NCI-H1092 treated with DMSO at 0.1 percent for 48 hours (cell line): ENCODE results near the gene FHIT.
"Not testable (repeated sequence)": the region's sequence is repeated elsewhere in the genome, so short reads cannot be mapped to it uniquely, and the experiment has no call there.

Experiments
- DNase-seq: peaks from one replicate; lab custom pipeline; 2025; lab: John Stamatoyannopoulos, UW

Gene FHIT

GRCh38 chr3:60703956-60704736 lies 547.1 kb downstream of the FHIT start:
- DNase-seq = no peak

DNA sequence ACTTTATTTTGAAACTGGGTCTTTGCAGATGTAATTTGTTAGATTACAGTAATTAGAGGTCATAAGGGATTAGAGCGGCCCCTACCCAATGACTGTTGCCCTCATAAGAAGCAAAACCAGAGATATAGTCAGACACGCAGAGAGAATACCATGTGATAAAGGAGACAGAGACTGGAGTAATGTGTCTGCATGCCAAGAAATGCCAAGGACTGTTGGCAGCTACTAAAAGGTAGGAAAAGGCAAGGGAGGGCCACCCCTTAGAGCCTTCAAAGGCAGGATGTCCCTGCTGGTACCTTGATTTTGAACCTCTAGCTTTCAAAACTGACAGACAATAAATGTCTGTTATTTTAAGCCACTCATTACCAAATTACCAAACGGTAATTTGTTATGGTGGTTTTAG lies 548.2 kb downstream of the FHIT start:
- no peak for DNase-seq

- DNase-seq = peak; percentile 7
These were observed 553.1 kb downstream of the FHIT start for GRCh38 chr3:60698117-60698516.

DNA sequence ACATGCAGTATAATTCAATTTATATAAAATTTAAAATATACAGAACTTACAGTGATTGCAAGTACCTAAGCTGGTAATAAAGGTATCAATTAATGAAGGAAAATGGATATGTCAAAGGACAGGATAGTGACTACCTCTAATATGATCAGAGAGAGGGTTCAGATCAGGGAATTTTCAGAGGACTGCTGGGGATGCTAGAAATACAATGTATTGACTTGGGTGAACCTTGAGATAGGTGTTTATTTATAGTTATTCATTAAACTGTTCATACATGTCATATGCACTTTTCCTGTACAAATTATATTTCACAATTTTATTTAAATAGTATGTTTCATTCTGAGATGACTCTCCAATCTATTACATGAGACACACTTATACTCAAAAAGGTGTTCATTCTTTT lies 554.1 kb downstream of the FHIT start:
- no peak for DNase-seq

- peak; percentile 21 for DNase-seq
These were observed 554.7 kb downstream of the FHIT start for GRCh38 chr3:60696428-60697125.

- DNase-seq = no peak
These were observed 575.8 kb downstream of the FHIT start for GRCh38 chr3:60675424-60675823.

- DNase-seq = no peak
These were observed 576.4 kb downstream of the FHIT start for GRCh38 chr3:60674870-60675269.

DNA sequence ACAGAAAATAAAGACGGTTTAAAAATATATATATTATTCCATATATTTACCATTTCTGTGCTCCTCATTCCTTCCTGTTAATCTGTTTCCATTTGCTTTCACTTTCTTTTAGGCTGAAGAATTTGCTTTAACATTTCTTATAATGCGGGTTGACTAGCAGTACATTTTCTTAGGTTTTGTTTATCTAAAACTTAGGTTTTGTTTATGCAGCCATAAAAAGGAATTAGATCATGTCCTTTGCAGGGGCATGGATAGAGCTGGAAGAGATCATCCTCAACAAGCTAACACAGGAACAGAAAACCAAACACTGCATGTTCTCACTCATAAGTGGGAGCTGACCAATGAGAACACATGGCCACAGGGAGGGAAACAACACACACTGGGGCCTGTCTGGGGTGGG lies 578.1 kb downstream of the FHIT start:
- DNase-seq = no peak

DNA sequence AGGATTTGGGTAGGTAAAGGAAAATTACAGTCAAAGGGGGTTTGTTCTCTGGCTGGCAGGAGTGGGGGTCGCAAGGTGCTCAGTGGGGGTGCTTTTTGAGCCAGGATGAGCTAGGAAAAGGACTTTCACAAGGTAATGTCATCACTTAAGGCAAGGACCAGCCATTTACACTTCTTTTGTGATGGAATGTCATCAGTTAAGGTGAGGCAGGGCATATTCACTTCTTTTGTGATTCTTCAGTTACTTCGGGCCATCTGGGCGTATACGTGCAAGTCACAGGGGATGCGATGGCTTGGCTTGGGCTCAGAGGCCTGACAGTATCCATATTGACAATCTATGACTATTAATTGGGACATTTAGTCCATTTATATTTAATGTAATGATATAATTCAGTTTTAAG lies 578.9 kb downstream of the FHIT start:
- not testable (repeated sequence) for DNase-seq

- no peak for DNase-seq
These were observed 581.6 kb downstream of the FHIT start for GRCh38 chr3:60669636-60670035.

DNA sequence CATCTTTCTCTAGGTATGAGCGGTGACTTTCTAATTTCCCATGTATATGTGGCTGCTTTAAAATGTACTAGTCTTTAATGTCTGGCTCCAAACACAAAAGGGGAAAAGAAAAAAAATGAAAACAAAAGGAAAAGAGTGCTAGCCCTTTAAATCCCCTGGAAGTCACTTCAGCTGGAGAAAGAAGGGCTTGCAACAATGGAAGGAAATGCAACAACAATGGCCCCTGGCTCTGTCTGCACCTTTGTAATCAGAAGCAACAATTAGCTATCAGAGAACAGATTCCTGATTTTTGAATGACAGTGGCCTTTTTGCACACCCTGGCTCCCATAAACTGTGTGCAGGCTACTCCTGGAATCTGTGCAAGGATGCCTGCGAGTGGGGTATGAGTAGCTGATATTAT lies 591.2 kb downstream of the FHIT start:
- DNase-seq = no peak

- DNase-seq = no peak
These were observed 592.2 kb downstream of the FHIT start for GRCh38 chr3:60659098-60659497.

DNA sequence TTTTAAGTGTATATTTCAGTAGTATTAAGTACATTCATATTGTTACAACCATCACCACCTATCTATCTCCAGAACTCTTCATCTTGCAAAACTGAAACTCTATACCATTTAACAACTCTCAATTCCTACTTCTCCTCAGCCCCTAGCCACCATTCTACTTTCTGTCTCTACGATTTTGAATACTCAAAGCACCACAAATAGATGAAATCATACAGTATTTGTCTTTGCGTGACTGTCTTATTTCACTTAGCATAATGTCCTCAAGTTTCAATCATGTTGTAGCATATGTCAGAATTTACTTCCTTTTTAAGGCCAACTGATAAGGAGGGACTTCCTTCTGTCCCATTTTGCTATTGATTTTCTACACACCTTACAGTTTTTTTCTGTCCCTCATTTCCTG lies 593.3 kb downstream of the FHIT start:
- no peak for DNase-seq

- DNase-seq = no peak
These were observed 598.4 kb downstream of the FHIT start for GRCh38 chr3:60652829-60653228.

GRCh38 chr3:60651799-60652198 lies 599.5 kb downstream of the FHIT start:
- no peak for DNase-seq

GRCh38 chr3:60650171-60650570 lies 601.1 kb downstream of the FHIT start:
- no peak for DNase-seq

DNA sequence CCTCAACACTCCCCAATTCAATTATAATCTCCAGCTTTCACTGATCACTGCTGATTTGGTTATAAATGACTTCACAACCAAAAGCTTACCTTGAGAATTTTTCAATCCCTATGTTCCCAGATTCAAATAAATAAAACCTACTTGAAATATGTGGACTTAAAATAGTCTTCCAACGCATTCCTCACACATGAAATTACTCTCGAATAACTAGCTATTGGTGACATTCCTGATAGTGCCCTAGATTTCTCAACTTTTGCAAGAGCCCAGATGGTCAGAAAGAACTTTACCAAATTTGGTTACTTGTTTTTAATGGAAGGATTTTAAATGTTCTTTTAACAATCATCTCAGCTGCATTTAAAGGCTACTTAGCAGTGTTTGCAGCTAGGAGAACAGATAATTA lies 605.5 kb downstream of the FHIT start:
- DNase-seq = no peak

DNA sequence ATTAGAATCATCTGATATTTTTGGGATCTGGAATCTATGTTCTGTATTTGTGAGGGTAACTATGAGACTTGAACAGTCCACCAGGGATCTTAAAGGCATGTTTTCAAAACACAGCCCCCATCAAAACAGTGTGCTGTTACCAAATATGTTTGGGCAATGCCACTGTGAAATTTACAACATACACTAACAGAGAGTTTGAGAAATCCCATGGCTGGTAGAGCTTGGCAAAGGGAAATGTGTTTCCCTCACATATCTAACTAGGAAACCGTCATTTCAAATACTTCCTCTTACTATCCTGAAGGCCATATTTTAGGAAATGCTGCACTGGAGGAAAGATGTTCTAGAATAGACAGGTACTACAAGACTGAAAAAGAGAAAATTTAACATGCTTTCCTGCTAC lies 607.4 kb downstream of the FHIT start:
- no peak for DNase-seq

- no peak for DNase-seq
These were observed 609.9 kb downstream of the FHIT start for GRCh38 chr3:60641354-60641753.

- DNase-seq = no peak
These were observed 614.4 kb downstream of the FHIT start for GRCh38 chr3:60636846-60637245.

DNA sequence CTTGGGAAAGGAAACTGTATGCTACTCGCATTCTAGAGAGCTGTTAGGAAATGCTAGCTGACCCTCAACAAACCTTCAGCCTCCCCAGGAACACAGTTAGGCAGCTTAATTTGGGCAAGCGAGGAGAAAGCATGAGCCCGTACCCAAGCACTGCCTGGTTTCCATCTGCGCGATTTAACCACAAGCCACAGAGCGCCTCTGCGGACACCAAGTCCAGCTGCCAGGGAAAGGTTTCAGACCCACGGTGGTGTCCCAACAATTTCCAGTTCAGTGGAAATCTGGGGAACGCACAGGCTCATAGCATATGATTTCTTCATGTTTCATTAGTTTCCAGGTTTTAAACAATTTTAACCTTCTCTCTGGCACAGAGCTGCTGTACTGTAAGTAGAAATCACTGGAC lies 617.6 kb downstream of the FHIT start:
- DNase-seq = no peak

DNA sequence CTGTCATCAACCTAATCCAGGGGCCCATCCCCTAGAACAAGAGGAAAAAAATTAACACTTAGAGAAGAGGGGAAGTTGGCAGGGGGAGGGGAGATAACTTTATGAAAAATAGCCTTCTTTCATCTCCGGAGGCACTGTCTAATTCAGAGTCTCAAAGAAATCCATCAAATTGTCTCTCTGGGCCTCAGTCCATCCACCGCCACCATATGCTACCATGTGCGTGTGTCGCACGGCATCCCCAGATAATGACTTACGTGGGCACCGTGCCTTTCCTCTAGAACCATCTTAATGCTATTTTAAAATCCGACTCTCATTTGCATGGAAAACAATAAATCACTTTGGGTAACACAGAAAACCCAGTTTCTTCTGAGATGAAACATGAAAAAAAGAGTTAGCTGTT lies 619.7 kb downstream of the FHIT start:
- DNase-seq = no peak

DNA sequence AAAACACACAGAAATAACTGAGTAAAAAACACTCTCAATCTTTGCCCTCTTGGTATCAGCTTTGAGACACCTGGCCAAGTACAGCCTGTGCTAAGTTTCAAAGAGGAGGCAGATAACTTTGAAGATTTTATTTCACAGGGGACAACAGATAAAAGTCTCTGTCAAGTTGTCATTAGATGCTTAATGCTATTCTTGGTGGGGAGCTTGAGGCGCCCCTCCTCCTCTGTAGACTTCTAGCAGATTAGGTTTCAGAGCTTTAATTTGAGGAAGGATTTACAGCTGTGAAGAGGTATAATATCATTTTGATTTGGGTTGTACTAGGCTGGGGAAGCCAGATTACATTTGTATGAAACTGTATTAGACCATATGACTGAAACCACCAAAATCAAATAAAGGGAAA lies 620.3 kb downstream of the FHIT start:
- no peak for DNase-seq

- DNase-seq = no peak
These were observed 621.4 kb downstream of the FHIT start for GRCh38 chr3:60629816-60630215.
